Stomach (tissue), 4 donors: ENCODE data around the gene SHF.

Source experiments
- CTCF ChIP-seq, 7 experiments: fragments of 450-650 bp in 4 of 7; fragments of 200-600 bp in 3 of 7; sonication (generic) in 3 of 7; IDR thresholded peaks; one replicate each; pipeline ENCODE4 v1.5.1; 2016 to 2019; ENCODE audit warnings: antibody characterized with exemption in 7 of 7, control low read depth in 2 of 7, mild to moderate bottlenecking in 1 of 7
- EP300 ChIP-seq: sonication (generic); formaldehyde crosslinking; IDR thresholded peaks from one replicate; pipeline ENCODE4 v1.6.1; 2017; ENCODE audit warnings: antibody characterized with exemption
- POLR2AphosphoS5 ChIP-seq, 3 donors: sonication (generic); formaldehyde crosslinking; IDR thresholded peaks; one replicate each; pipeline ENCODE4 v1.6.1; 2016; ENCODE audit warnings: antibody characterized with exemption in 3 of 3

GRCh38 chr15:45203182-45203581 lies 15.4 kb upstream of the SHF start:
- no peak for TF ChIP-seq CTCF (IDR thresholded peaks at IDR 0.05)
- TF ChIP-seq EP300 = no peak
- no peak for TF ChIP-seq POLR2AphosphoS5 (IDR thresholded peaks at IDR 0.05)
